ENCODE data around the gene DDAH1.

GRCh38 chr1:85349224-85349623 is 115.7 kb downstream of the DDAH1 start:
- no peak for TF ChIP-seq POLR2A (IDR thresholded peaks at IDR 0.05)
- TF ChIP-seq, protein P1, sequence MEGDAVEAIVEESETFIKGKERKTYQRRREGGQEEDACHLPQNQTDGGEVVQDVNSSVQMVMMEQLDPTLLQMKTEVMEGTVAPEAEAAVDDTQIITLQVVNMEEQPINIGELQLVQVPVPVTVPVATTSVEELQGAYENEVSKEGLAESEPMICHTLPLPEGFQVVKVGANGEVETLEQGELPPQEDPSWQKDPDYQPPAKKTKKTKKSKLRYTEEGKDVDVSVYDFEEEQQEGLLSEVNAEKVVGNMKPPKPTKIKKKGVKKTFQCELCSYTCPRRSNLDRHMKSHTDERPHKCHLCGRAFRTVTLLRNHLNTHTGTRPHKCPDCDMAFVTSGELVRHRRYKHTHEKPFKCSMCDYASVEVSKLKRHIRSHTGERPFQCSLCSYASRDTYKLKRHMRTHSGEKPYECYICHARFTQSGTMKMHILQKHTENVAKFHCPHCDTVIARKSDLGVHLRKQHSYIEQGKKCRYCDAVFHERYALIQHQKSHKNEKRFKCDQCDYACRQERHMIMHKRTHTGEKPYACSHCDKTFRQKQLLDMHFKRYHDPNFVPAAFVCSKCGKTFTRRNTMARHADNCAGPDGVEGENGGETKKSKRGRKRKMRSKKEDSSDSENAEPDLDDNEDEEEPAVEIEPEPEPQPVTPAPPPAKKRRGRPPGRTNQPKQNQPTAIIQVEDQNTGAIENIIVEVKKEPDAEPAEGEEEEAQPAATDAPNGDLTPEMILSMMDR (IDR thresholded peaks at IDR 0.05) = no peak

All from body of pancreas (tissue), 4 donors.